MM.1S (cell line): Measurements from ENCODE around the gene TAS1R2.
A peak's percentile ranks its signal among the peaks of the same experiment; 100 is the strongest.

ENCODE experiments used
- DNase-seq: peaks from one replicate; pipeline ENCODE4 v3.0.0-alpha.2; 2015
- H2AFZ ChIP-seq: fragments of 300-600 bp; sonication (generic); 2 replicates; pipeline ENCODE4 v1.6.0; 2016; ENCODE audit warnings: antibody characterized with exemption, low read length
- H3F3A ChIP-seq: fragments of 300-600 bp; sonication (generic); 2 replicates; pipeline ENCODE4 v1.6.1; 2016; ENCODE audit warnings: mild to moderate bottlenecking, antibody characterized with exemption, low read length, moderate library complexity, mixed read lengths; ENCODE audit not compliant: insufficient read depth
- H3K27ac ChIP-seq: fragments of 300-600 bp; sonication (generic); 2 replicates; pipeline ENCODE4 v1.5.1; 2016; ENCODE audit warnings: mild to moderate bottlenecking, low read length
- H3K27me3 ChIP-seq: fragments of 300-600 bp; sonication (generic); replicated peaks from 2 replicates; pipeline ENCODE4 v1.6.0; 2016; ENCODE audit warnings: low read length; ENCODE audit not compliant: insufficient read depth
- H3K36me3 ChIP-seq: fragments of 300-600 bp; sonication (generic); replicated peaks from 2 replicates; pipeline ENCODE4 v1.6.1; 2016; ENCODE audit warnings: mild to moderate bottlenecking, low read length, mixed read lengths; ENCODE audit not compliant: insufficient read depth
- H3K4me1 ChIP-seq: fragments of 300-600 bp; sonication (generic); 2 replicates; pipeline ENCODE4 v1.6.1; 2016; ENCODE audit warnings: low read length, mixed read lengths
- H3K4me2 ChIP-seq: fragments of 300-600 bp; sonication (generic); 2 replicates; pipeline ENCODE4 v1.6.0; 2016; ENCODE audit warnings: low read depth, low read length
- H3K4me3 ChIP-seq: fragments of 300-600 bp; sonication (generic); 2 replicates; pipeline ENCODE4 v1.5.1; 2016; ENCODE audit warnings: low read length, mixed read lengths
- H3K79me2 ChIP-seq: fragments of 300-600 bp; sonication (generic); 2 replicates; pipeline ENCODE4 v1.6.1; 2016; ENCODE audit warnings: mixed run types, low read length, mixed read lengths
- H3K9ac ChIP-seq: fragments of 300-600 bp; sonication (generic); 2 replicates; pipeline ENCODE4 v1.6.1; 2016; ENCODE audit warnings: low read length, mixed read lengths
- H3K9me2 ChIP-seq: fragments of 300-600 bp; sonication (generic); replicated peaks from 2 replicates; pipeline ENCODE4 v1.6.1; 2016; ENCODE audit warnings: mild to moderate bottlenecking, low read length, mixed read lengths; ENCODE audit not compliant: insufficient read depth
- H3K9me3 ChIP-seq: fragments of 300-600 bp; sonication (generic); replicated peaks from 2 replicates; pipeline ENCODE4 v1.6.1; 2016; ENCODE audit warnings: mild to moderate bottlenecking, low read length, mixed read lengths; ENCODE audit not compliant: insufficient read depth
- H4K20me1 ChIP-seq: fragments of 300-600 bp; sonication (generic); 2 replicates; pipeline ENCODE4 v1.6.1; 2016; ENCODE audit warnings: mild to moderate bottlenecking, low read length, moderate library complexity, mixed read lengths; ENCODE audit not compliant: insufficient read depth
- CTCF ChIP-seq: fragments of 300-600 bp; sonication (generic); IDR thresholded peaks from 2 replicates; pipeline ENCODE4 v1.5.1; 2016; ENCODE audit warnings: antibody characterized with exemption, low read length, mixed read lengths
- EZH2 ChIP-seq: fragments of 300-600 bp; sonication (generic); optimal IDR thresholded peaks from 2 replicates; pipeline ENCODE3; 2017; ENCODE audit warnings: low read depth, mild to moderate bottlenecking, antibody characterized with exemption, low read length, mixed read lengths
- EZH2phosphoT487 ChIP-seq: fragments of 300-600 bp; sonication (generic); IDR thresholded peaks from 2 replicates; pipeline ENCODE4 v1.6.1; 2018; ENCODE audit warnings: antibody characterized with exemption, low read length

The TAS1R2 gene

GRCh38 chr1:18903291-18903756, 43.9 kb upstream of the TAS1R2 start:
- Histone ChIP-seq H3F3A (no peaks in the 10 kb centered on the region), H3K27me3 (no peaks in the 10 kb centered on the region), H4K20me1 (no peaks in the 10 kb centered on the region), H3K4me1 (0 out of 2 replicates have a peak, but pooled peaks cover 6% of the 10 kb centered on the region), H2AFZ (peak overlapping the region; percentile 74), H3K9me3 (no peaks in the 10 kb centered on the region), H3K9ac (peak overlapping the region; percentile 92; the same call in 1 of the 2 replicates), H3K36me3 (no peaks in the 10 kb centered on the region), H3K9me2 (no peaks in the 10 kb centered on the region), H3K4me2 (peak overlapping the region; percentile 89), H3K4me3 (peak overlapping the region; percentile 92), H3K79me2 (no peaks in the 10 kb centered on the region), H3K27ac (peak overlapping the region; percentile 82; the same call in 1 of the 2 replicates)
- TF ChIP-seq CTCF (no peak), EZH2 (no peak), EZH2phosphoT487 (no peak)
- no peak for DNase-seq

GRCh38 chr1:18902523-18903290, 43.2 kb upstream of the TAS1R2 start, which contains the start of gene ALDH4A1:
TSS of gene ALDH4A1 (minus strand) at chr1:18902555. CDS start at chr1:18902523, 32 bp downstream.
- peak; percentile 99 for DNase-seq
- H3K79me2 ChIP-seq, result no peaks in the 10 kb centered on the region
- no peaks in the 10 kb centered on the region for H3F3A ChIP-seq
- H3K4me3 ChIP-seq, result peak within 1 kb of the TSS; percentile 92
- H2AFZ ChIP-seq, result peak within 1 kb of the TSS; percentile 99
- no peaks in the 10 kb centered on the region for H3K9me2 ChIP-seq
- TF ChIP-seq EZH2phosphoT487, result no peak
- TF ChIP-seq EZH2, result no peak
- no peak for TF ChIP-seq CTCF
- no peaks in the 10 kb centered on the region for H3K27me3 ChIP-seq
- no peaks in the 10 kb centered on the region for H3K9me3 ChIP-seq
- H3K4me1 ChIP-seq, result 0 out of 2 replicates have a peak, but pooled peaks cover 6% of the 10 kb centered on the region
- peak within 1 kb of the TSS; percentile 82 for H3K27ac ChIP-seq
- H3K4me2 ChIP-seq, result peak within 1 kb of the TSS; percentile 97
- H3K36me3 ChIP-seq, result no peaks in the 10 kb centered on the region
- no peaks in the 10 kb centered on the region for H4K20me1 ChIP-seq
- peak within 1 kb of the TSS; percentile 92 for H3K9ac ChIP-seq

- no peak for TF ChIP-seq EZH2phosphoT487
- no peak for TF ChIP-seq CTCF
- TF ChIP-seq EZH2, result no peak
- H3K27ac ChIP-seq, result peak overlapping the region; percentile 82; the same call in 1 of the 2 replicates
- DNase-seq, result no peak
Observed at GRCh38 chr1:18901952-18902522, 42.6 kb upstream of the TAS1R2 start.

More at GRCh38 chr1:18901952-18902522, 42.6 kb upstream of the TAS1R2 start:
- no peaks in the 10 kb centered on the region for H3K79me2 ChIP-seq
- no peaks in the 10 kb centered on the region for H3K27me3 ChIP-seq
- H3K9ac ChIP-seq, result peak overlapping the region; percentile 92
- peak overlapping the region; percentile 97 for H3K4me2 ChIP-seq
- H2AFZ ChIP-seq, result peak overlapping the region; percentile 99
- no peaks in the 10 kb centered on the region for H3K36me3 ChIP-seq
- no peaks in the 10 kb centered on the region for H3F3A ChIP-seq
- 0 out of 2 replicates have a peak, but pooled peaks cover 6% of the 10 kb centered on the region for H3K4me1 ChIP-seq
- H3K9me3 ChIP-seq, result no peaks in the 10 kb centered on the region
- H4K20me1 ChIP-seq, result no peaks in the 10 kb centered on the region
- peak overlapping the region; percentile 92 for H3K4me3 ChIP-seq
- H3K9me2 ChIP-seq, result no peaks in the 10 kb centered on the region
